GM19324 (cell line): ENCODE measurements around the gene IER3.
"Not testable (repeated sequence)": the region's sequence is repeated elsewhere in the genome, so short reads cannot be mapped to it uniquely, and the experiment has no call there.

Experiments used
- ATAC-seq: cut with Tn5 transposase; IDR thresholded peaks from one replicate; pipeline ENCODE4 v1.9.1; 2021; ENCODE audit warnings: mild to moderate bottlenecking, moderate library complexity; ENCODE audit not compliant: unreplicated experiment, low FRiP score

IER3 gene

DNA sequence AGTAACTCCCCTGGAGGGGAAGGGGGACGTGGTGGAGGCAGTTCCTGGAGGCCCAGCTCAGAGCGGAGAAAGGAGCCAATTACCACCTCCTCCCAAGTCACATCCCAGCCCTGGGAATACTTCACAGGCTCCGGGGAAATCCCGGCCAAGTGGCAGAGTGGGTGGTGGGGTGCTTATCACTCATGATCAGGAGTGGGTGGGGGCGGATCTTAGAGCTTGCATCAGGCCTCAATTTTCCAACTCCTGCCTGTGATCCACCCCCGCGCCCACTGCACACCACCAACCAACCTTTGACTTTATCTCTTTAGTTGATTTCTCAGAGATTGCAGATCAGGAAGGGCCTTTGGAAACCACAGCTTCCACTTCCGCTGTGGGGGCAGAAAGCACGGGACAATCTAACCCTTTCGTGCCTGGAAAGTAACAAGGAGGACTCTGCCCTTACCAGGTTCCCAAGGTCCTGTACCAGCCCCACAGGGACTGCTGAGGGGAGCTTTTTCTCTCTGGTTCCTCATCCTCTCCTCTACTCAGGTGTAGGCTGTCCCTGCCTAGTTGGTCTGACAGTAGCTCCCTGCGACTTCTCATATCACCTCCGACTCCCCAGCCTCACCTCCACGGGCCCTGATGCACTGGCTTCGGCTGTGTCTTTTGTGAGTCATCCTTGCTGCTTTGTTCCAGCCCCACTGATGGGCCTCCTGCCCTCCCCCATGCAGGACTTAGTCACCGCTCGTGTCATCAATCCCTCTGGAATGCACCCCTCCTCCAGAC lies 24.9 kb upstream of the IER3 start:
- no peak for ATAC-seq

DNA sequence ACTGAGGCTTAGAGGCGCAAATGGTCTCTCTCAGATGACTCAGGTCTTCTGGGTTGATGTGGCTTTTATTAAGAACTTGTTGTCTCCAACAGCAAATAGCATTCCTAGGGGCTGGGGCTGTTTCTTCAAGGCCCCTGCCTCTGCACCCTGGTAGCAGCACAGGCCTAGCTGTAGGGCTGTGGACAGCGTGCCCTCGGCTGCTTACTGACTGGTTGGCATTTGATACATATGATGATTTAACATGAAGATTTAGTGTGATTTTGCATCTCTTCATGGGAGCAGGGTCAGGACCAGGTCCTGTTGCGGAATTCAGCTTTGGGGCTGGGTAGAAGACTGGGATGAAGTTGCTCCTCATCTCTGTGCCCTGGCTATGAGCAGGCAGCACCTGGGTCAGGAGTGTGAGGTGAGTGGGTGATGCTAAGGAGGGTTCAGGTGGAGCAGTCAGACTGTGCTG lies 24.3 kb upstream of the IER3 start:
- no peak for ATAC-seq

DNA sequence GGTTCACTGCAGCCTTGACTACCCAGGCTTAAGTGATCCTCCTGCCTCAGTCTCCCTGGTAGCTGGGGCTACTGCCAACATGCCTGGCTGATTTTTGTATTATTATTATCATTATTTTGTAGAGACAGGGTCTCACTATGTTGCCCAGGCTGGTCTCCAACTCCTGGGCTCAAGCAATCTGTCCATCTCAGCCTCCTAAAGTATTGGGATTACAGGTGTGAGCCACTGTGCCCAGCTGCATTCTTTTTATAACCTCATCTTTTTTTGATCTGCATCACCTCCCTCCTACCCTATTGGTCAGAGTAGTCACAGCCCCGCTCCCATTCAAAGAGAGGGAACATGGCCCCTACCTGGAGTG lies 23.6 kb upstream of the IER3 start:
- no peak for ATAC-seq

DNA sequence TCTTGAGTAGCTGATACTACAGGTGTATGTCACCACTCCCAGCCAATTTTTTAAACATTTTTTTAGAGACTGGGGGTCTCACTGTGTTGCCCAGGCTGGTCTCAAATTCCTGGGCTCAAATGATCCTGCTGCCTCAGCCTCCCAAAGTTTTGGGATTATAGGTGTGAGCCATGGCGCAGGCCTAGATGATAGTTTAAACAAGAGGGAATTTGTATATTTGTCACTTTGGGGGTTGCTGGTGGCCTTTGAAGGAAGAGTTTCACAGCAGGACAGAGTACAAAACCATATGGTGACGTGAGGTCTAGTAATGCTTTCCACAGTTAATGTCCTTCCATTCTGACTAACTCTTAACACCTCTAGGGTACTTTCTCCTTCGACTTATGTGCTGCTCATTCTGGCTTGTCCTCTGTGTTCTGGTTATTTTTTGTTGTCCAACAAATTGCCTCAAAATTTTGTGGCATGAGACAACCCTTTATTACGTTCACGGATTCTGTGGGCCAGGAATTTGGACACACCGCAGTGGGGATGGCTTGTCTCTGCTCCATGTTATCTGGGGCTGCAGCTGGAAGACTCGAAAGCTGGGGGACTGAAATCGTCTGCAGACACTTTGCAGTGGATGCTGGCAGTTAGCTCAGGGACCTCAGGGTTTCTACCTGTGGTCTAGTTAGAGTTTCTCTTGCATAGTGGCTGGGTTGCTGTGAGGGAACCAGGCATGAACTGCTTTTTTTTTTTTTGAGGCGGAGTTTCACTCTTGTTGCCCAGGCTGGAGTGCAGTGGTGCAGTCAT lies 23.0 kb upstream of the IER3 start:
- no peak for ATAC-seq

DNA sequence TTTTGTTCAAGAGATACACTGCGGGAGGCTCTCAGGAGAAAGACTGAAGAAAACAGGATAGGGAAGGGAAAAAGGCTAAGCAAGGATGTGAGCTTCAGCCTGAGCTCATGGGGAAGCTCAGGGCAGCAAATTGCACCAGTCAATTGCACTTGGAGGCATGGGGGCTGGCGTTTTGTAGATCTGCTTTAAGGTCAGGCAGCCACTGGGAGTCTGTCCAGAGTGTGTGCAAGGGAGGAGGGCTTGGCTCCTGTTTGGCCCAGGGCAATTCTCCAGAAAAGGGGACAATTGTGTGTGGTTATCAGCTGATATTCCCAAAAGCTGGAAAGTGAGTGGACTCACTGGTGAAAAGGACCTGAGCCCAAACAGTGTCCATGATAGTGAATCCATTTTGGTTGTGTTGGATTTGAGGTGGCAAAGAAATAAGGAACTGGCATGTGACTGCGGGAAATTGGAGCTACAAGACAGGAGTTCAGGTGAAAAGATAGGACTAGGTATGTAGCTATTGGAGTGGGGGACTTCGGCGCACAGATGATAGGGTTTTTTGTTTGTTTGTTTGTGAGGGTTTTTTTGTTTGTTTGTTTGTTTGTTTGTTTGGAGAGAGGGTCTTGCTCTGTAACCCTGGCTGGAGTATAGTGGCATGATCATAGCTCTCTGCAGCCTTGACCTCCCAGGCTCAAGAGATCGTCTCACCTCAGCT lies 22.3 kb upstream of the IER3 start:
- ATAC-seq: no peak

DNA sequence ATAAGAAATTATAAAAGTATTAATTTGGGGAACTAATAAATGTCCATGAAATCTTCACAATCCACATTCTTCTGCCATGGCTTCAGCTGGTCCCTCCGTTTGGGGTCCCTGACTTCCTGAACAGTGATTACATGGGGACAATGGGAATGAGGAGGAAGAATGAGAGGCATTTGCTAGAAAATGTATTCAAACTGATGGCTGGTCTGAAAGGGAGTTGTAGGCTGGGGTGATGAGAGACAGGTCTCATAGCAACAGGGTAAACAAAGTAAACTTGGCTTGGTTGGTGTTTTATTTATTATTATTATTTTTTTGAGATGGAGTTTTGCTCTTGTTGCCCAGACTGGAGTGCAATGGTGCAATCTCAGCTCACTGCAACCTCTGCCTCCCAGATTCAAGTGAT lies 21.1 kb upstream of the IER3 start:
- not testable (repeated sequence) for ATAC-seq

DNA sequence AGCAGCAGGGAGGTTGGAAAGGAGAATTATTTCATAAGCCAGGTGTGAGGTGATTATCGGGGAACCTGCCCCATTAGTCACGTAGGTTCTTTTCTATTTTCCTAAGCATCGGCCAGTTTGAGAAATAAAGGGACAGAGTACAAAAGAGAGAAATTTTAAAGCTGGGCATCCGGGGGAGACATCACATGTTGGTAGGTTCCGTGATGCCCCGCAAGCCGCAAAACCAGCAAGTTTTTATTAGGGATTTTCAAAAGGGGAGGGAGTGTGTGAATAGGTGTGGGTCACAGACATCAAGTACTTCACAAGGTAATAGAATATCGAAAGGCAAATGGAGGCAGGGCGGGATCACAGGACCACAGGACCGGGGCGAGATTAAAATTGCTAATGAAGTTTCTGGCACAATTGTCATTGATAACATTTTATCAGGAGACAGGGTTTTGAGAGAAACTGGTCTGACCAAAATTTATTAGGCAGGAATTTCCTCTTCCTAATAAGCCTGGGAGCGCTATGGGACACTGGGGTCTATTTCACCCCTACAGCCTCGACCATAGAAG lies 20.2 kb upstream of the IER3 start:
- not testable (repeated sequence) for ATAC-seq

DNA sequence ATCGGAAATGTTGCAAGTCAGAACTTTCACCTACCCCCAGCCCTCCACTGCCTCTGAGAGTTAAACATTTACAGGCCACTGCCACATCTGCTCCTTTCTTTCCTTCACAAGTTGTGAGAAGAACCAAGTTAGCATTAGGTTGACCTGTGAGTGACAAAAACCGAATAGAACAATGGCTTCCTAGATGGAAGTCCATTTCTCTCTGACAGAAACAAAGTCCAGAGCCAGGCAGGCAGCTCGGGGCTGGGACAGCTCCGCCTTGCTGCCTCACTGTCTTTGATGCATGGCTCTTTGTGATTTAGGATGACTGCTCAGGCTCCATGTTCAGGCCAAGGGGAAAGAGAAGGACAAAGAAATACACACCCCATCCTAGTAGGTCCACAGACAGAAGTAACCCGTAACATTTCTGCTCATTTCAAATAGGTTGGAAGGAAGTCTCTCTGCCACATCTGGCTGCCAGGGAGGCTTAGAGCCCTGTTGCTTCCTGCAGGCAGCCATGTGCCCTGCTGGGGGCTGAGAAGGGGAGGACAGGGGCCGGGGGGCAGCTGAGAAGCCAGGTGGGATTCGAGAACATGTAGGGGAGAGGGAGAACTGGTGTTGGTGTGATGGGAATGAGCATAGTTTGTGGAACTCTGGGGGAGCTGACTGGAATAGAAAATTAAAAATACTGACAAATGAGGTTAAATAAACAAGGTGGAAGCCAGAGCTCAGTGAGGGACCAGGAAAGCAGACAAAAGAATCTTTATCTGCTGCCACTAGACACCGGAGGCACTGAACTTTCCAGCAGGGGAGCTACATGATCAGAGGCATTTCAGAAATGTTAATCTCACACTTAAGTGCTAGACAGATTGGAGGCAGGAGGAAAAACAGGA lies 19.5 kb upstream of the IER3 start:
- no peak for ATAC-seq

DNA sequence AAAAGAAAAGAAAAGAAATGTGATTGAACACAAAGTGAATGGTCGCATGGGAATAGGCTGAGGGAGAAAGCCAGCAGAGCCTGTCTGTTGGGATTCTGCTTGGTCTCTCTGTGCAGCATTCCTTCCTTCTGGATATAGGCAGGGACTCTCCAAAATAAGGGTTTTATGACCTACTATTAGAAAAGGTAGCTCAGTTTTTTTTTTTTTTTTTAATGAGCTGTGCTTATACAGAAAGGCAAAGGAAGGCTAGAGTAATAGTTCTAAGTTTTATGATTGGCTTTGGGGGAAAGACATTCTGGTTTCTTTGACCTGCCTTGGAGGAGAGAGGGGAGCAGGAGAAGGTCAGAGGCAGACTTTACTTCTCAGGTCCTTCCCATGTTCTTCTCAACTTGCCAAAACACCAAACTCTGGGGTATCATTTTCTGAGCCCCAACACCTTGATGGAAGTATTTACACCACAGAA lies 18.8 kb upstream of the IER3 start:
- ATAC-seq: no peak

DNA sequence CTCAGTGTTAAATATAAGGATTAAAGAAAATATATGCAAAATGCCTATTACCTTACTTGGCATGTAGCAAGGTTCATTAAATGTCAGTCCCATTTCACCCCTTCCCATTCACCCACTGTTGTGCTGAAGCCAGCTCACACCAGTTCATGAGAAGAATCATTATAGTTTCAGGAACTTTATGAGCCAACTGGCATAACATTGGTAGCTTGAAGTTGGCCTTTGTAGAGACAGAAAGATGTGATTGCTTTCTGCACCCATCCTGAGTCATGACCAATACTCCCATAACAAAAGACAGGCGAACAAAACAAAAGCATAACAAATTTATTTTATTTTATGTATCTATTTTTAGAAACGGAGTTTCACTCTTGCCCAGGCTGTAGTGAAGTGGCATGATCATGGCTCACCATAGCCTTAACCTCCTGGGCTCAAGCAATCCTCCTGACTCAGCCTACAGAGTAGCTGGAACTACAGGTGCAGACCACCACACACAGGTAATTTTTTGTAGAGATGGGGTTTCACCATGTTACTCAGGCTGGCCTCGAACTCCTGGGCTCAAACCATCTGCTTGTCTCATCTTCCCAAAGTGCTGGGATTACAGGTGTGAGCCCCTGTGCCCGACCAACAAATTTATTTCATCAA lies 17.6 kb upstream of the IER3 start:
- no peak for ATAC-seq

DNA sequence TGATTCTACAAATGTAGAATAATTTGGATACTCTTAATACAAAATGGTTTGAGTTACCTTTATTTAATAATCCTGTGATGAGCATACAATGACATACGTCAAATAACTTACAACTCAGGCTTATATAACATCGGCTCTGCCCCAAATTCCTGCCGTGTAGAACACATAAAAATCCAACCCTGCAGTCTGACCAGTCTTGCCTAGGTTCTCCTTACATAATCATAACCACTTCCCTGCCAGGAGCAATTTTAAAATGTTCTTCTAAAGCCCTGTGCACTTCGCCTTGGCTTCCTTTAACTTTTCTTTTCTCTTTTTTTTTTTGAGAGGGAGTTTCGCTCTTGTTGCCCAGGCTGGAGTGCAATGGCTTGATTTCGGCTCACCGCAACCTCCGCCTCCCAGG lies 16.2 kb upstream of the IER3 start:
- no peak for ATAC-seq

DNA sequence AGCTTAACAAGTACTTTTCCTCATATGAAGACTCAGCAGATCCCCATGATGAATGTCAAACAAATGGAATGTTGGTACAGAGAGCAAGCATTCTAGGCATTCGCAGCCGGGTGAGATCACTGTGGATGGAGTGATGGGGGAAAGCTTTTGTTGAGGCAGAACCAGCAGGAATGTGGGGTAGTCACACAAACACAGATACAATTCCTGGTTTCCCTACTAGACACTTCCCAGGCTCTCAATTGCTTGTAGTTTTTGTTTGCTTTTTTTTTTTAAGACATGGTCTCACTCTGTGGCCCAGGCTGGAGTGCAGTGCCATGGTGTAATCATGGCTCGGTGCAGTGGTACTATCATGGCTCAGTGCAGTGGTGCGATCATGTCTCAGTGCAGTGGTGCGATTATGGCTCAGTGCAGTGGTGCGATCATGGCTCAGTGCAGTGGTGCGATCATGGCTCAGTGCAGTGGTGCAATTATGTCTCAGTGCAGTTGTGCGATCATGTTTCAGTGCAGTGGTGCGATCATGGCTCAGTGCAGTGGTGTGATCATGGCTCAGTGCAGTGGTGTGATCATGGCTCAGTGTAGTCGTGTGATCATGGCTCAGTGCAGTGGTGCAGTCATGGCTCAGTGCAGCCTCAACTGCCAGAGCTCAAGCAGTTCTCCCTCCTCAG lies 15.4 kb upstream of the IER3 start:
- ATAC-seq: no peak

DNA sequence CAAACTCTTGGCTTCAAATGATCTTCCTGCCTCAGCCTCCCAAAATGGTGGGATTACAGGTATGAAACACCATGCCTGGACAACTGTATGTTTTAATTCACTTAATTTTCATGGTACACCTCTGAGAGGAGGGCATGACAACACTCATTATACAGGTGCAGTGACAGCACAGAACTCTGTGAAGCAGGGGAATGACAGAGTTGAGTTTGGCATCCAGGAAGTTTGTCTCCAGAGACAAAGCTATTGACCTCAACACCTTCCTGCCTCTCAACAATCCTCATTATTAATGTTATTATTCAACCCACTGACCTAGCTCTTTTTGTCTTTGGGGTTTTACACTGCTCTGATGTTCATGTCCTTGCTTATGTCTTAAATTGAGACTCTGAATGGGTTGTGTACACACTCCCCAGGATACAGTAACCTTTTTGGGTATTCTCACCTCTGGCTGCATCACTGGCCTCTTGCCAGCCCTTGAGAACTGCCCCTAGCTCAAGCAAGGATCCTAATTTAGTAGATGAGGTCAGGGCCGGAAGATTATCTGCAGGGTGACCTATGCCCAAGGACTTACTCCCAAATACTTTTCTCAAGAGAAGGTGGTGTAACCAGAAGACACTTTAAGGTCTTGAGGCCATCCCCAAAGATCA lies 13.0 kb upstream of the IER3 start:
- ATAC-seq: no peak

DNA sequence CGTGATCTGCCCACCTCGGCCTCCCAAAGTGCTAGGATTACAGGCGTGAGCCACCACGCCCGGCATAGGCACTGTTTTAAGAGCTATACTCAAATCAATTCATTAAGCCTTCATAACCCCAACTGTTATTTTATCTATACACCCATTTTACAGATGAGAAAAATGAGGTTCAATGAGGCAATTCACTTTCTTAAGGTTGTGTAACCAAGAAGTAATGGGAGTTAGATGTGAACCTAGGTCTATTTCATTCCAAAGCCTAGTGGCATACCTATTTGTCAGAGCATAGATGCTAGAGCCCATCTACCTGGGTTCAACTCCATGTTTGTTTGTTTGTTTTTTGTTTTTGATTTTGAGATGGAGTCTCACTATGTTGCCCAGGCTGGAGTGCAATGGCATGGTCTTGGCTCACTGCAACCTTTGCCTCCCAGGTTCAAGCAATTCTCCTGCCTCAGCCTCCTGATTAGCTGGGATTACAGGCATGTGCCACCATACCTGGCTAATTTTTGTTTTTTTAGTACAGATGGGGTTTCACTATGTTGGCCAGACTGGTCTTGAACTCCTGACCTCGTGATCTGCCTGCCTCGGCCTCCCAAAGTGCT lies 12.2 kb upstream of the IER3 start:
- ATAC-seq: not testable (repeated sequence)

DNA sequence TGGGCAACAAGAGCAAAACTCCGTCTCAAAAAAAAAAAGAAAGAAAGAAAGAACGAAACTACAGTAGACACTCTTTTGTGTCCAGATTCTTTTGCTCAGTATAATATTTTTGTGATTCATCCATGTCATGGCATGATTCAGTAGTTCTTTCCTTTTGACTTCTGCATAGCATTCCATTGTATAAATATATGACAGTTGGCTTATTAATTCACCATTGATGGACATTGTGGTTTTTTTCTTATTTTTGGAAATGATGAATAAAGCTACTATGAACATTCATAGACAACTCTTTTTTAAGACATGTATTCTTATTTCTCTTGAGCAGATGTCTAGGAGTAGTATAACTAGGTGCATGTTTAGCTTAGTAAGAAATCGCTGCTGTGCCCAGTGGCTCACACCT lies 10.3 kb upstream of the IER3 start:
- ATAC-seq: no peak

DNA sequence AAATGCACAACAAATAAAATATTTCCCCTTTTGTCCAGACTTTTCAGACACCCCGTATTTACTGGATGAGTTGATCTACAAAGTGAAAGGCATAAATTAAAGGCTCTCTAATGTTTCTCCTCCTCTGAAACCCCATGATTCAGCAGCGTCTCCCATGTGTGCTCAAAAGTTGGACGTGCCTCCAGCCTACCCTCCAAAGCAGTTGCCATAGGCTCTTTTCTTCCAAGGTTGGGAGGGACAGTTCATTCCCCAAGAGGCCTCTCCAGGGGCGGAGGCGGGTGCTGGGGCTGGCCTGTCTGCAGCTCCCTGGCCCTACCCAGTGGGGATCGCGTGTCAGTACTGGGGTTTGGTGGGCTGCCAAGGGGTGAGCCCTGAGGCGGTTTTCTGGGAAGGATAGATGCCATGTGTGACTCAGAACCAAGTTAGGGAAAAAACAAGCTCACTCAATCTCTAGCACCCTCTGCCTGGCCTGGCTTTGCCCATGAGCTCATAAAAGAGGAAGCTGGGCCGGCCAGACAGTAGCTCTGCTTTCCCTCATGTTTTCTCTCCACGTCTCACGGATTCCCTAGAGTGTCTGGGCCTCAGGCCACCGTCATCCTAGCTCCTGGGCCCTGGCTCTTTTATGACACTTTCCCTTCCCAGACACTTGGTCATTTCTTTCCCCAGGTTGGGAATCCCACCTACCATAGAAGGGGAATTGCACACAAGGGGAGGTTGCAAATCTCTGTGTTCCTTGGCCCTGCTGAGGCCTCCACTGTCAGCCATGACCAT lies 8.0 kb upstream of the IER3 start:
- no peak for ATAC-seq

DNA sequence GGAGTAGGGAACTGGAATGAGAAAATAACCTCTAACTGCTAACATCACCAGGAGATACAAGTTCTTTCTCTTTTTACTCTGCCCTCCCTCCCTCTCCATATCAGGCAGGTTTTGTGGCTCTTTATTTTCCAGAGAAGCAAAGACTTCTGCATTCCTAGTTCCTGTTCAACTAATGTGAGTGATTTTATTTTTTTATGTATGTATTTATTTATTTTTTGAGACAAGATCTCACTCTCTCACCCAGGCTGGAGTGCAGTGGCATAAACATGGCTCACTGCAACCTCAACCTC lies 6.0 kb upstream of the IER3 start:
- ATAC-seq: no peak
